ENCODE data around the gene DES. TPM values are rescaled to one million over a fixed set of nuclear protein-coding genes. Genes with fewer than 3 reads are reported as not detected.

The DES gene
- total and polyA plus RNA-seq, 9 of the 15 experiments (the other 6 are each of a cell fraction or from before 2014, with no cell fraction given) = 2.5 to 58.9 (median 21.9) TPM

DNA sequence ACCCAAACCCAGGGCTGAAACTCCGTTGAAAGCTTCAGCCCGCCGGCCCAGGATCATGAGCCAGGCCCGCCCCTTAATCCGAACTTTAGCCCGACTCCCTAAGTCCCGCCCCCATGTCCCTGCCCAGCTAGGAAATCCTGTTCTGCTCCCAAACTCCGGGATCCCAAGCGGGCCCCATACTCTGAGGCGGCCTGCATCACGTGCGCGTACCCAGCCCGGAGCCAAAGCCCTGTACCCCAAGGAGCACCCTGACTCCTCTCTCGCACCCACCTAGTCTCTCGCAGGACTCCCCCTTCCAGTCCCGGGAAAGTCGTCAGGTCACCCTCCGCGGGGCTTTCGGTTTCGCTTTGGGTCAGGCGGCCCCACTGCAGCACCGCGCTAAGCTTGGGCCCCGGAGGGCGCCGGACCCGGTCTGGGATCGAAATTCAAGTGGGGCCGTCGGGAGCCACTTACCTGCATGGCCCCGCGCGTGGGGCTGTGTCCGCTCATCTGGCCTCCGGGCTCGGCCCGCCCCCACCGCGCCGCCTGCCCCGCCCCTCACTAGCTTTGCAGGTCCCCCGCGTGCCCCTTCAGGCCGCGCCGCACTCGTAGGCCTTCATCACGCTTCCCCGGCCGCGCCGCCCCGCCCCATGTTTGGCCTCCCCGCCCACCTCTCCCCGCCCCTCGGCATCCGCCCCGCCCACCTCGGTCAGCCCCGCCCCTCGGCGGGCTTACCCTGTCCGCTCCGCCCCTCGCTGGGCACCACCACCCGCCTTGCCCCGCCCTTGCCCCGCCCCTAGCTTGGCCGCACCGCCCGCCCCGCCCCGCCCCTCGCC, 30.7 kb upstream of the DES start, which contains the start of gene DNPEP (continued):
- TF ChIP-seq POLR3G (IDR thresholded peaks at IDR 0.05; ENCODE audit: extremely low read depth, insufficient read length, insufficient replicate concordance) = no peak
- no peak for TF ChIP-seq EWSR1 (IDR thresholded peaks at IDR 0.05; ENCODE audit: borderline replicate concordance, low read depth, partially characterized antibody)
- TF ChIP-seq, protein P1, sequence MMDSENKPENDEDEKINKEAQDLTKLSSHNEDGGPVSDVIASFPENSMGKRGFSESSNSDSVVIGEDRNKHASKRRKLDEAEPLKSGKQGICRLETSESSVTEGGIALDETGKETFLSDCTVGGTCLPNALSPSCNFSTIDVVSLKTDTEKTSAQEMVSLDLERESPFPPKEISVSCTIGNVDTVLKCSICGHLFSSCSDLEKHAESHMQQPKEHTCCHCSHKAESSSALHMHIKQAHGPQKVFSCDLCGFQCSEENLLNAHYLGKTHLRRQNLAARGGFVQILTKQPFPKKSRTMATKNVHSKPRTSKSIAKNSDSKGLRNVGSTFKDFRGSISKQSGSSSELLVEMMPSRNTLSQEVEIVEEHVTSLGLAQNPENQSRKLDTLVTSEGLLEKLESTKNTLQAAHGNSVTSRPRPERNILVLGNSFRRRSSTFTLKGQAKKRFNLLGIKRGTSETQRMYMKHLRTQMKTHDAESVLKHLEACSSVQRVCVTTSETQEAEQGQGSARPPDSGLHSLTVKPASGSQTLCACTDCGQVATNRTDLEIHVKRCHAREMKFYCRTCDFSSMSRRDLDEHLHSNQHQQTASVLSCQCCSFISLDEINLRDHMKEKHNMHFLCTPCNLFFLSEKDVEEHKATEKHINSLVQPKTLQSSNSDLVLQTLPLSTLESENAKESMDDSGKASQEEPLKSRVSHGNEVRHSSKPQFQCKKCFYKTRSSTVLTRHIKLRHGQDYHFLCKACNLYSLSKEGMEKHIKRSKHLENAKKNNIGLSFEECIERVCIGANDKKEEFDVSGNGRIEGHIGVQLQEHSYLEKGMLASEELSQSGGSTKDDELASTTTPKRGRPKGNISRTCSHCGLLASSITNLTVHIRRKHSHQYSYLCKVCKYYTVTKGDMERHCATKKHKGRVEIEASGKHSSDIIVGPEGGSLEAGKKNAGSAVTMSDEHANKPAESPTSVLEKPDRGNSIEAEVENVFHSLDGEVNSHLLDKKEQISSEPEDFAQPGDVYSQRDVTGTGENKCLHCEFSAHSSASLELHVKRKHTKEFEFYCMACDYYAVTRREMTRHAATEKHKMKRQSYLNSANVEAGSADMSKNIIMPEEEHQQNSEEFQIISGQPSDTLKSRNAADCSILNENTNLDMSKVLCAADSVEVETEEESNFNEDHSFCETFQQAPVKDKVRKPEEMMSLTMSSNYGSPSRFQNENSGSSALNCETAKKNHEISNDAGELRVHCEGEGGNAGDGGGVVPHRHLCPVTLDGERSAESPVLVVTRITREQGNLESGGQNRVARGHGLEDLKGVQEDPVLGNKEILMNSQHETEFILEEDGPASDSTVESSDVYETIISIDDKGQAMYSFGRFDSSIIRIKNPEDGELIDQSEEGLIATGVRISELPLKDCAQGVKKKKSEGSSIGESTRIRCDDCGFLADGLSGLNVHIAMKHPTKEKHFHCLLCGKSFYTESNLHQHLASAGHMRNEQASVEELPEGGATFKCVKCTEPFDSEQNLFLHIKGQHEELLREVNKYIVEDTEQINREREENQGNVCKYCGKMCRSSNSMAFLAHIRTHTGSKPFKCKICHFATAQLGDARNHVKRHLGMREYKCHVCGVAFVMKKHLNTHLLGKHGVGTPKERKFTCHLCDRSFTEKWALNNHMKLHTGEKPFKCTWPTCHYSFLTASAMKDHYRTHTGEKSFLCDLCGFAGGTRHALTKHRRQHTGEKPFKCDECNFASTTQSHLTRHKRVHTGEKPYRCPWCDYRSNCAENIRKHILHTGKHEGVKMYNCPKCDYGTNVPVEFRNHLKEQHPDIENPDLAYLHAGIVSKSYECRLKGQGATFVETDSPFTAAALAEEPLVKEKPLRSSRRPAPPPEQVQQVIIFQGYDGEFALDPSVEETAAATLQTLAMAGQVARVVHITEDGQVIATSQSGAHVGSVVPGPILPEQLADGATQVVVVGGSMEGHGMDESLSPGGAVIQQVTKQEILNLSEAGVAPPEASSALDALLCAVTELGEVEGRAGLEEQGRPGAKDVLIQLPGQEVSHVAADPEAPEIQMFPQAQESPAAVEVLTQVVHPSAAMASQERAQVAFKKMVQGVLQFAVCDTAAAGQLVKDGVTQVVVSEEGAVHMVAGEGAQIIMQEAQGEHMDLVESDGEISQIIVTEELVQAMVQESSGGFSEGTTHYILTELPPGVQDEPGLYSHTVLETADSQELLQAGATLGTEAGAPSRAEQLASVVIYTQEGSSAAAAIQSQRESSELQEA (IDR thresholded peaks at IDR 0.05; ENCODE audit: low read depth) = no peak
- TF ChIP-seq CHD1 (IDR thresholded peaks at IDR 0.05; ENCODE audit: low read length) = no peak
- TF ChIP-seq TCF7 (IDR thresholded peaks at IDR 0.05; ENCODE audit: borderline replicate concordance) = no peak
- no peak for TF ChIP-seq GTF2E2 (tag; IDR thresholded peaks at IDR 0.05)
- TF ChIP-seq ERF (CRISPR knock-in tag; IDR thresholded peaks at IDR 0.05) = no peak
- TF ChIP-seq SNIP1 (IDR thresholded peaks at IDR 0.05; ENCODE audit: low read depth) = no peak
- no peak for TF ChIP-seq ARNT (IDR thresholded peaks at IDR 0.05)
- TF ChIP-seq ZC3H11A (IDR thresholded peaks at IDR 0.05; ENCODE audit: low read depth, low read length) = no peak
- TF ChIP-seq XRCC3 (IDR thresholded peaks at IDR 0.05) = no peak
- TF ChIP-seq PHF8 (IDR thresholded peaks at IDR 0.05; ENCODE audit: borderline replicate concordance, low read length) = peak; percentile 65; the same call in 1 of the 2 replicates
- TF ChIP-seq POLR2AphosphoS2 (IDR thresholded peaks at IDR 0.05; ENCODE audit: low read length) = no peak
- no peak for TF ChIP-seq BDP1 (IDR thresholded peaks at IDR 0.05; ENCODE audit: insufficient read depth, insufficient read length)
- TF ChIP-seq ESRRB (CRISPR knock-in tag; IDR thresholded peaks at IDR 0.05; ENCODE audit: borderline replicate concordance) = no peak
- no peak for TF ChIP-seq ZNF764 (CRISPR knock-in tag; IDR thresholded peaks at IDR 0.05; ENCODE audit: low read depth)
- no peak for TF ChIP-seq MYNN (IDR thresholded peaks at IDR 0.05)
- TF ChIP-seq MYNN (CRISPR knock-in tag; IDR thresholded peaks at IDR 0.05) = no peak
- TF ChIP-seq BRD4 (IDR thresholded peaks at IDR 0.05) = no peak
- no peak for TF ChIP-seq RBM25 (IDR thresholded peaks at IDR 0.05; ENCODE audit: low read depth, low read length, severe bottlenecking)
- no peak for TF ChIP-seq SMAD4 (CRISPR knock-in tag; conservative IDR thresholded peaks at IDR 0.05)
- TF ChIP-seq TBL1XR1 (IDR thresholded peaks at IDR 0.05; ENCODE audit: low read length in 2 of 2) = no peak

All from K562 (cell line).